Osteoblast (primary cell): ENCODE measurements around the gene KBTBD13. TPM values are rescaled to one million over a fixed set of nuclear protein-coding genes. Genes with fewer than 3 reads are reported as not detected.

Experiments used
- DNase-seq: peaks from one replicate; pipeline ENCODE4 v3.0.0; 2011; ENCODE audit warnings: low spot score, mixed read lengths; ENCODE audit not compliant: insufficient read length; ENCODE audit errors: missing footprints
- H2AFZ ChIP-seq: 2 replicates; pipeline ENCODE4 v1.6.0; 2011; ENCODE audit warnings: mild to moderate bottlenecking, low read length
- H3K27ac ChIP-seq: 2 replicates; pipeline ENCODE4 v1.5.1; 2011; ENCODE audit warnings: mild to moderate bottlenecking, low read depth, low read length, moderate library complexity
- H3K27me3 ChIP-seq: 2 replicates; pipeline ENCODE4 v1.6.0; 2012; ENCODE audit warnings: mild to moderate bottlenecking, control low read depth, inconsistent platforms, low read length, moderate library complexity; ENCODE audit not compliant: insufficient read depth
- H3K36me3 ChIP-seq: 2 replicates; pipeline ENCODE4 v1.5.1; 2011; ENCODE audit warnings: mild to moderate bottlenecking, low read length, control low read depth, moderate library complexity; ENCODE audit not compliant: insufficient read depth
- H3K4me1 ChIP-seq: 2 replicates; pipeline ENCODE4 v1.5.1; 2011; ENCODE audit warnings: mild to moderate bottlenecking, low read length, control low read depth, moderate library complexity; ENCODE audit not compliant: insufficient read depth
- H3K4me2 ChIP-seq: 2 replicates; pipeline ENCODE4 v1.6.0; 2011; ENCODE audit warnings: mild to moderate bottlenecking, low read length; ENCODE audit not compliant: insufficient read depth
- H3K4me3 ChIP-seq: fragments of 200-600 bp; sonication (generic); 3 replicates; pipeline ENCODE4 v1.5.1; 2012; ENCODE audit warnings: mild to moderate bottlenecking, low read length, inconsistent platforms; ENCODE audit not compliant: insufficient read depth
- H3K79me2 ChIP-seq: 2 replicates; pipeline ENCODE4 v1.6.0; 2012; ENCODE audit warnings: mild to moderate bottlenecking, low read length, control low read depth, inconsistent platforms; ENCODE audit not compliant: insufficient read depth
- H3K9me3 ChIP-seq: 2 replicates; pipeline ENCODE4 v1.5.1; 2011; ENCODE audit warnings: low read depth, low read length, control low read depth
- H4K20me1 ChIP-seq: 2 replicates; pipeline ENCODE4 v1.6.0; 2012; ENCODE audit warnings: mild to moderate bottlenecking, low read length, control low read depth; ENCODE audit not compliant: insufficient read depth
- CTCF ChIP-seq: IDR thresholded peaks from 2 replicates; pipeline ENCODE4 v1.5.1; 2011; ENCODE audit warnings: mild to moderate bottlenecking, low read depth, low read length, moderate library complexity; ENCODE audit errors: extremely low read depth
- small RNA-seq: library from RNA; depleted of rRNA; stranded (forward); fragments of <200 nt; gene quantifications from one replicate; pipeline ENCODE3, GENCODE V24; 2012
- total RNA-seq: library from RNA; depleted of rRNA; stranded (reverse); fragments of >200 nt; gene quantifications from 2 replicates; pipeline ENCODE4 v1.2.3, GENCODE V29; 2012

KBTBD13 gene
- total RNA-seq, 1 donor, result not detected

DNA sequence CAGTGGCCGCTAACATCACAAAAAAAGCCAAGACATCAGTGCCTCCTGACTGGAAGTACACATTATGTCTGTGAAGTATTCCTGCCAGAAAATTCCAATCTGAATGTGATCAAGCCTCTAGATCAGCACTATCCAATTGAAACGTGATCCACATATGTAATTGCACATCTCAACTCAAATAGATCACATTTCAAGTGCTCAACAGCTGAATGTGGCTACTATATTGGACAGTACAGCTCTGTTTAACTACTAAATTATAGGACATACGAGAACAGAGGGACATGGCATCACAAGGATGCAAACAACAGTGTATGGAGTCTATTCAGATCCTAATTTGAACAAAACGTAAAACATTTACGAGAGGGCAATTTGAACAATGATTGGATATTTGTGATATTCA is 39.0 kb downstream of the KBTBD13 start:
- no peak overlapping the region for H2AFZ ChIP-seq
- no peaks in the 10 kb centered on the region for H3K79me2 ChIP-seq
- no peaks in the 10 kb centered on the region for H3K27me3 ChIP-seq
- peaks cover 4% of the 10 kb centered on the region for H4K20me1 ChIP-seq
- no peak overlapping the region for H3K27ac ChIP-seq
- DNase-seq, result no peak
- no peak for TF ChIP-seq CTCF
- H3K4me3 ChIP-seq, result no peak overlapping the region
- peaks cover 48% of the 10 kb centered on the region for H3K36me3 ChIP-seq
- H3K9me3 ChIP-seq, result no peaks in the 10 kb centered on the region
- no peak overlapping the region for H3K4me2 ChIP-seq
- H3K4me1 ChIP-seq, result no peaks in the 10 kb centered on the region

Small RNA genes lying within 50 kb of the gene (small RNA-seq; reads per million reads assigned to genes)
- not detected for gene AC013553.1

Other genes with a start within 250 kb of the KBTBD13 start
- gene PLEKHO2, start 234.8 kb upstream of the KBTBD13 start, total RNA-seq, result 38.3 and 41.6 TPM in 2 replicates
- 3.8 and 6.2 TPM in 2 replicates for gene ANKDD1A, start 164.8 kb upstream of the KBTBD13 start, total RNA-seq
- 142 and 164 TPM in 2 replicates for gene SPG21, start 86.8 kb upstream of the KBTBD13 start, total RNA-seq
- gene MTFMT, start 47.1 kb upstream of the KBTBD13 start, total RNA-seq, result 24.5 and 31.8 TPM in 2 replicates
- not detected in 2 replicates for gene SLC51B, start 31.4 kb upstream of the KBTBD13 start, total RNA-seq
- under 0.01 and 0.36 TPM in 2 replicates for gene RASL12, start 8.8 kb upstream of the KBTBD13 start, total RNA-seq
- 2.9 and 3.3 TPM in 2 replicates for gene UBAP1L, start 38.5 kb downstream of the KBTBD13 start, total RNA-seq
- 19.5 and 20.3 TPM in 2 replicates for gene PDCD7, start 57.1 kb downstream of the KBTBD13 start, total RNA-seq
- 39.5 and 46.7 TPM in 2 replicates for gene CLPX, start 108.6 kb downstream of the KBTBD13 start, total RNA-seq
- gene CILP, start 134.7 kb downstream of the KBTBD13 start, total RNA-seq, result under 0.01 TPM in 2 replicates
- gene PARP16, start 210.1 kb downstream of the KBTBD13 start, total RNA-seq, result 6.2 and 6.5 TPM in 2 replicates
- gene RNU5A-1, start 219.3 kb downstream of the KBTBD13 start, total RNA-seq, result not detected in 2 replicates
- gene RNU5B-1, start 227.9 kb downstream of the KBTBD13 start, total RNA-seq, result not detected in 2 replicates